DOHH2 (cell line): Measurements from ENCODE around the gene RASL11A.
A peak's percentile ranks its signal among the peaks of the same experiment; 100 is the strongest.

Experiments
- H3F3A ChIP-seq: fragments of 200-600 bp; sonication (generic), shearing (Covaris generic); 2 replicates; pipeline ENCODE4 v1.6.0; 2016; ENCODE audit warnings: antibody characterized with exemption, mild to moderate bottlenecking; ENCODE audit not compliant: control insufficient read depth, insufficient read depth
- H3K27ac ChIP-seq: fragments of 200-600 bp; sonication (generic); 2 replicates; pipeline ENCODE4 v1.5.1; 2014; ENCODE audit warnings: low read depth, mild to moderate bottlenecking, low read length, moderate library complexity
- H3K27me3 ChIP-seq: fragments of 200-600 bp; sonication (generic); 2 replicates; pipeline ENCODE4 v1.6.1; 2014; ENCODE audit warnings: mild to moderate bottlenecking, low read length, mixed read lengths; ENCODE audit not compliant: control insufficient read depth
- H3K36me3 ChIP-seq: fragments of 200-600 bp; sonication (generic); 2 replicates; pipeline ENCODE4 v1.6.1; 2014; ENCODE audit warnings: mild to moderate bottlenecking, low read length, moderate library complexity, mixed read lengths; ENCODE audit not compliant: control insufficient read depth
- H3K4me1 ChIP-seq: fragments of 200-600 bp; sonication (generic); 2 replicates; pipeline ENCODE4 v1.6.1; 2014; ENCODE audit warnings: mild to moderate bottlenecking, low read length, mixed read lengths; ENCODE audit not compliant: control insufficient read depth
- H3K4me2 ChIP-seq: fragments of 200-600 bp; sonication (generic); 2 replicates; pipeline ENCODE4 v1.6.0; 2014; ENCODE audit warnings: mild to moderate bottlenecking, low read length, moderate library complexity
- H3K4me3 ChIP-seq: fragments of 200-600 bp; sonication (generic); 2 replicates; pipeline ENCODE4 v1.5.1; 2014; ENCODE audit warnings: mild to moderate bottlenecking, low read length, mixed read lengths
- H3K79me2 ChIP-seq: fragments of 200-600 bp; sonication (generic); 2 replicates; pipeline ENCODE4 v1.6.1; 2014; ENCODE audit warnings: mild to moderate bottlenecking, low read length, mixed read lengths; ENCODE audit not compliant: control insufficient read depth
- H3K9me2 ChIP-seq: fragments of 200-600 bp; sonication (generic); replicated peaks from 2 replicates; pipeline ENCODE4 v1.6.1; 2014; ENCODE audit warnings: mild to moderate bottlenecking, low read length, mixed read lengths; ENCODE audit not compliant: control insufficient read depth
- H3K9me3 ChIP-seq: fragments of 200-600 bp; sonication (generic); 2 replicates; pipeline ENCODE4 v1.6.1; 2014; ENCODE audit warnings: antibody characterized with exemption, low read length, mixed read lengths; ENCODE audit not compliant: control insufficient read depth, insufficient read depth
- H4K20me1 ChIP-seq: fragments of 200-600 bp; sonication (generic); 2 replicates; pipeline ENCODE4 v1.6.0; 2014; ENCODE audit warnings: low read depth, mild to moderate bottlenecking, antibody characterized with exemption, low read length, moderate library complexity; ENCODE audit not compliant: control insufficient read depth, insufficient read depth
- CTCF ChIP-seq: fragments of 200-600 bp; sonication (generic); IDR thresholded peaks from one replicate; pipeline ENCODE4 v1.5.1; 2014; ENCODE audit warnings: antibody characterized with exemption, mild to moderate bottlenecking, low read depth, low read length; ENCODE audit not compliant: poor library complexity, severe bottlenecking
- EZH2phosphoT487 ChIP-seq: fragments of 200-600 bp; sonication (generic); IDR thresholded peaks from 2 replicates; pipeline ENCODE4 v1.6.1; 2017; ENCODE audit warnings: borderline replicate concordance, mild to moderate bottlenecking, antibody characterized with exemption, low read length, moderate library complexity, mixed read lengths

Gene RASL11A

GRCh38 chr13:27281420-27281819 lies 10.8 kb downstream of the RASL11A start:
- no peak overlapping the region for H3K27ac ChIP-seq
- no peaks in the 10 kb centered on the region for H4K20me1 ChIP-seq
- no peaks in the 10 kb centered on the region for H3K9me3 ChIP-seq
- H3F3A ChIP-seq, result 0 out of 2 replicates have a peak, but pooled peaks cover 6% of the 10 kb centered on the region
- no peaks in the 10 kb centered on the region for H3K36me3 ChIP-seq
- TF ChIP-seq EZH2phosphoT487, result no peak
- no peak for TF ChIP-seq CTCF
- H3K4me2 ChIP-seq, result no peak overlapping the region
- H3K79me2 ChIP-seq, result no peaks in the 10 kb centered on the region
- H3K9me2 ChIP-seq, result no peaks in the 10 kb centered on the region
- H3K4me1 ChIP-seq, result peaks cover 23% of the 10 kb centered on the region
- H3K27me3 ChIP-seq, result no peaks in the 10 kb centered on the region
- H3K4me3 ChIP-seq, result no peak overlapping the region

DNA sequence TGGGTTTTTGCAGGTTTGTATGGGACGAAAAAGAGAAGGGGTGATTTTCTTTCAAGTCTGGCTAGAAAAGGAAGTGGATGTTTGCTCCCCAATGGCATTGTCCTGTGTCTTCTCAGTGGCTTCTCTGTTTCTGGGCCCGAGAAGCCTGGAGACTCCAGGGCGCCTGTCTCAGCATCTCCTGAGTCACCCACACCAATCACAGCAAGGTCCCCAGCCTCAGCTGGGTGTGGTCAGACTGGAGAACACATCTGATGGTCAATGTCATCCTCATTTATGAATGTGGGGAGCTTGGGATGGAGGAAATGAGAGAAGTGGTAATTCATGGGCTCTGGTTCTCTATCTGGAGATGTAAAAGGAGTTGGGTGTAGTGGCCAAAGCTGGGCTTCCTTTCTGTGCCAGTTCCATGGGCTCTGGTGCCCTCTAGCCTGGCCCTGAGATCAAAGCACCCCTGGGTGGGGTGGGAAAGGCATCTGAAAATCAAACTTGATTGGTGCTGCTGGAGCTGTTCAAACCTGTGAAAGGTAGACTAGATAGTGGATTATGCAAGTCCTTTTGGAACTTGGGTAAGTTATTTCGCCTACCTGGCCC lies 13.4 kb downstream of the RASL11A start:
- H3K9me3 ChIP-seq, result no peaks in the 10 kb centered on the region
- no peaks in the 10 kb centered on the region for H3K79me2 ChIP-seq
- TF ChIP-seq CTCF (peak; percentile 55), EZH2phosphoT487 (no peak)
- H3K27ac ChIP-seq, result no peak overlapping the region
- no peaks in the 10 kb centered on the region for H3K36me3 ChIP-seq
- no peaks in the 10 kb centered on the region for H4K20me1 ChIP-seq
- H3K4me1 ChIP-seq, result peaks cover 38% of the 10 kb centered on the region
- H3K4me3 ChIP-seq, result no peak overlapping the region
- no peak overlapping the region for H3K4me2 ChIP-seq
- H3K9me2 ChIP-seq, result no peaks in the 10 kb centered on the region
- peaks cover 11% of the 10 kb centered on the region for H3F3A ChIP-seq
- H3K27me3 ChIP-seq, result no peaks in the 10 kb centered on the region

DNA sequence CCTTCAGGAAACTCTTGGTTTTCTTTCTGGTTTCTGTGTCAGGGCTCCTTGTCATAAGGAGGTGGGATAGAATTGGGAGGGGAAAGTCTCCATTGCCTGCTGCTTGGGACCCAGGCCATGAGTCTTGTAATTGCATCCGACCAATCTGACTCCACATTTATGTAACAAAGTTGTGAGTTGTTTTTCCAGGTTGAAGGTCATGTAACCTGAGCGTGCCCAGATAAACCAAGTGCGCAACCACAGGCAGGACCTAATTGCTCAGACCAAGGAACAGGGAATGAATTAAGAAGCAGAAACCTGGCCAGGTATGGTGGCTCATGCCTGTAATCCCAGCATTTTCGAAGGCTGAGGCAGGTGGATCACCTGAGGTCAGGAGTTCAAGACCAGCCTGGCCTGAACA lies 17.8 kb downstream of the RASL11A start:
- Histone ChIP-seq H3K9me2 (no peaks in the 10 kb centered on the region), H3F3A (peaks cover 26% of the 10 kb centered on the region)
- TF ChIP-seq CTCF (no peak), EZH2phosphoT487 (no peak)

More for the DNA sequence above, 17.8 kb downstream of the RASL11A start:
- no peak overlapping the region for H3K4me3 ChIP-seq
- H3K79me2 ChIP-seq, result no peaks in the 10 kb centered on the region
- no peaks in the 10 kb centered on the region for H3K27me3 ChIP-seq
- no peaks in the 10 kb centered on the region for H3K36me3 ChIP-seq
- peaks cover 76% of the 10 kb centered on the region for H3K4me1 ChIP-seq
- H3K27ac ChIP-seq, result no peak overlapping the region
- no peaks in the 10 kb centered on the region for H4K20me1 ChIP-seq
- H3K9me3 ChIP-seq, result no peaks in the 10 kb centered on the region
- peak overlapping the region; percentile 45; the same call in 1 of the 2 replicates for H3K4me2 ChIP-seq
